ENCODE results near the gene AMPD3. TPM values are rescaled to one million over a fixed set of nuclear protein-coding genes. Genes with fewer than 3 reads are reported as not detected.

Gene AMPD3
- total and polyA plus RNA-seq, 2 donors (not counting 1 experiment from before 2014, with no cell fraction given) = 40.1 to 85.5 TPM

- Mint-ChIP-seq H3K27ac (peak overlapping the region; percentile 52), H3K27me3 (no peaks in the 10 kb centered on the region), H3K9me3 (ENCODE audit: insufficient read depth) (no peaks in the 10 kb centered on the region), H3K4me1 (peaks cover 43% of the 10 kb centered on the region), H3K4me3 (no peak overlapping the region)
- H3K4me1 ChIP-seq (ENCODE audit: control insufficient read depth in 2 of 2, insufficient read depth in 2 of 2, low read length in 2 of 2) = peaks cover 15 to 16% of the 10 kb centered on the region in 2 donors
- ChIA-PET CTCF (no interaction called here), POLR2A (no interaction called here)
- H3K27me3 ChIP-seq (replicated peaks in 1 of 4; ENCODE audit: control extremely low read depth in 1 of 4, control insufficient read depth in 3 of 4, insufficient read depth in 4 of 4, low read length in 3 of 4) = no peaks in the 10 kb centered on the region
- ATAC-seq (ENCODE audit: low read depth) = no peak
- no peak overlapping the region for H3K4me2 ChIP-seq (replicated peaks; ENCODE audit: low read depth, low read length, poor library complexity, severe bottlenecking)
- no peak overlapping the region for H3K4me3 ChIP-seq (ENCODE audit: control extremely low read depth in 1 of 5, extremely low read depth in 1 of 5, insufficient read depth in 1 of 5, low read depth in 2 of 5, low read length in 4 of 5)
- intact Hi-C loops (cut with micrococcal nuclease) = no loop called here
- TF ChIP-seq EZH2 (IDR thresholded peaks at IDR 0.05; ENCODE audit: borderline replicate concordance, insufficient read depth, low read depth, low read length, poor library complexity, severe bottlenecking) = no peak
- WGBS (ENCODE audit: insufficient coverage) = 92% methylated on average over 1 of the region's 3 CpGs
- no peak for DNase-seq
- no peak overlapping the region for H2AFZ ChIP-seq (ENCODE audit: insufficient read depth, low read depth, low read length, poor library complexity, severe bottlenecking)
- peaks cover 48% of the 10 kb centered on the region for H4K20me1 ChIP-seq (ENCODE audit: control insufficient read depth, insufficient read depth, low read length, poor library complexity, severe bottlenecking)
- H3K27ac ChIP-seq (ENCODE audit: low read length in 2 of 2) = peak overlapping the region in 1 of 2 donors; percentile 74
- H3K9me3 ChIP-seq (ENCODE audit: control extremely low read depth in 1 of 3, control insufficient read depth in 2 of 3, insufficient read depth in 1 of 3, low read length in 2 of 3) = no peaks in the 10 kb centered on the region
- peaks cover 56% of the 10 kb centered on the region for H3K79me2 ChIP-seq (ENCODE audit: control insufficient read depth, insufficient read depth, low read length)
- H3K36me3 ChIP-seq (replicated peaks in 1 of 2; ENCODE audit: control extremely low read depth in 1 of 2, control insufficient read depth in 1 of 2, extremely low read depth in 1 of 2, insufficient read depth in 2 of 2, low read length in 1 of 2) = peaks cover 0 to 78% of the 10 kb centered on the region in 2 experiments
- no peak overlapping the region for H3K9ac ChIP-seq (ENCODE audit: low read length)
These were observed 23.0 kb downstream of the AMPD3 start for GRCh38 chr11:10478066-10478465.

DNA sequence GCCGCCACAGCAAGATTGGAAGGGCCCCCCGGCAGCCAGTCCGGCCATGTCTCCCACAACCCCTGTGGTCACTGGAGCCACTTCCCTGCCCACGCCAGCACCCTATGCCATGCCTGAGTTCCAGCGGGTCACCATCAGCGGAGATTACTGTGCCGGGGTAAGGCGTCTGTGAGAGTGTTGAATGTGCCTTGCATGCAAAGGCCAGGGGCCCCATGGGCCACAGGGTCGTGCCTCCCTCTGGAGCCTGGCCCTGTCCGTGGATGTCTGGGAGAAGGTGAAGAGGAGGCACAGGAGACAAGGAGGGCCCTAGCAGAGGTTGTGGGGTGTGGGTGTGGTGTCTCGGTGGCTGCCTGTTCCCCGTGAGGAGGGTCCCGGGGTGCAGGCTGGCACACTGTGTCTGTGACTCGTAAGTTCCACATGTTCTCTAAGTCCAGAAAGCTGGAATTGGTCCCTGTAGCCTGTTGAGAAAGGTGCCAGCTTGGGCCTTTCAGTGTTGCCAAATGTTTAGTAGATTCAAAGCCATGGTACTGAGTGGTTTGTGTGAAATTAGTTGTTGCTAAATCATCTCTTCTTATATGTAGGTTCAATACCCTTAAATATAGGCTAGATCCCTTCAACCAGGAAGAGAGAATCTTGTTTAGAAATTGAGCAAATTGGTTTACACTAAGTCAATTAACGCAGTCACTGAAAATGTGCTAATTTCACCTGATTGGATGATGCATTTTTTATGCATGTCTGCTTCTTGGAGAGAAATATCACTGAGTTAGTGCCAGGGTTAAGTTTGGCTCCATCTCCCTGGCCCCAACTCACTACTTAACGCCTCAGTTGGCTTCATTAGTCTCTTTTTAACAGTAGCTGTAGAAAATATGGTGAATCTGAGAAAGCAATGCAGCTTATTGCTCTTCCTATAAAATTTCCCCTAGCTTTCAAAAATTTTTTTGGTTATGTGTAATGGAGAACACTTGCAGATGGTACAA lies 23.8 kb downstream of the AMPD3 start:
- ChIA-PET CTCF (interaction anchor here (1.5 kb wide), 1 partner anchor 64 kb away, joined by 6 read pairs; no protein-coding TSS in a partner anchor), POLR2A (no interaction called here)
- peak overlapping the region; percentile 52 for H3K27ac Mint-ChIP-seq
- Histone ChIP-seq H3K9me3 (ENCODE audit: control extremely low read depth in 1 of 3, control insufficient read depth in 2 of 3, insufficient read depth in 1 of 3, low read length in 2 of 3) (no peaks in the 10 kb centered on the region), H3K9ac (ENCODE audit: low read length) (no peak overlapping the region), H4K20me1 (ENCODE audit: control insufficient read depth, insufficient read depth, low read length, poor library complexity, severe bottlenecking) (peaks cover 41% of the 10 kb centered on the region), H3K79me2 (ENCODE audit: control insufficient read depth, insufficient read depth, low read length) (peaks cover 48% of the 10 kb centered on the region), H3K27me3 (replicated peaks in 1 of 4; ENCODE audit: control extremely low read depth in 1 of 4, control insufficient read depth in 3 of 4, insufficient read depth in 4 of 4, low read length in 3 of 4) (no peaks in the 10 kb centered on the region), H3K36me3 (replicated peaks in 1 of 2; ENCODE audit: control extremely low read depth in 1 of 2, control insufficient read depth in 1 of 2, extremely low read depth in 1 of 2, insufficient read depth in 2 of 2, low read length in 1 of 2) (peaks cover 0 to 78% of the 10 kb centered on the region in 2 experiments), H2AFZ (ENCODE audit: insufficient read depth, low read depth, low read length, poor library complexity, severe bottlenecking) (no peak overlapping the region), H3K27ac (ENCODE audit: low read length in 2 of 2) (peak overlapping the region in 1 of 2 donors; percentile 74), H3K4me1 (ENCODE audit: control insufficient read depth in 2 of 2, insufficient read depth in 2 of 2, low read length in 2 of 2) (peaks cover 15 to 16% of the 10 kb centered on the region in 2 donors), H3K4me3 (ENCODE audit: control extremely low read depth in 1 of 5, extremely low read depth in 1 of 5, insufficient read depth in 1 of 5, low read depth in 2 of 5, low read length in 4 of 5) (no peak overlapping the region), H3K4me2 (replicated peaks; ENCODE audit: low read depth, low read length, poor library complexity, severe bottlenecking) (no peak overlapping the region)
- 98% methylated on average over 14 of the region's 16 CpGs for WGBS (ENCODE audit: insufficient coverage)
- intact Hi-C loops (cut with micrococcal nuclease) = no loop called here
- TF ChIP-seq, protein P1, sequence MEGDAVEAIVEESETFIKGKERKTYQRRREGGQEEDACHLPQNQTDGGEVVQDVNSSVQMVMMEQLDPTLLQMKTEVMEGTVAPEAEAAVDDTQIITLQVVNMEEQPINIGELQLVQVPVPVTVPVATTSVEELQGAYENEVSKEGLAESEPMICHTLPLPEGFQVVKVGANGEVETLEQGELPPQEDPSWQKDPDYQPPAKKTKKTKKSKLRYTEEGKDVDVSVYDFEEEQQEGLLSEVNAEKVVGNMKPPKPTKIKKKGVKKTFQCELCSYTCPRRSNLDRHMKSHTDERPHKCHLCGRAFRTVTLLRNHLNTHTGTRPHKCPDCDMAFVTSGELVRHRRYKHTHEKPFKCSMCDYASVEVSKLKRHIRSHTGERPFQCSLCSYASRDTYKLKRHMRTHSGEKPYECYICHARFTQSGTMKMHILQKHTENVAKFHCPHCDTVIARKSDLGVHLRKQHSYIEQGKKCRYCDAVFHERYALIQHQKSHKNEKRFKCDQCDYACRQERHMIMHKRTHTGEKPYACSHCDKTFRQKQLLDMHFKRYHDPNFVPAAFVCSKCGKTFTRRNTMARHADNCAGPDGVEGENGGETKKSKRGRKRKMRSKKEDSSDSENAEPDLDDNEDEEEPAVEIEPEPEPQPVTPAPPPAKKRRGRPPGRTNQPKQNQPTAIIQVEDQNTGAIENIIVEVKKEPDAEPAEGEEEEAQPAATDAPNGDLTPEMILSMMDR (IDR thresholded peaks at IDR 0.05) = no peak
- no peak for TF ChIP-seq EZH2 (IDR thresholded peaks at IDR 0.05; ENCODE audit: borderline replicate concordance, insufficient read depth, low read depth, low read length, poor library complexity, severe bottlenecking)
- no peak for ATAC-seq (ENCODE audit: low read depth)
- H3K9me3 Mint-ChIP-seq (ENCODE audit: insufficient read depth) = no peaks in the 10 kb centered on the region
- no peaks in the 10 kb centered on the region for H3K27me3 Mint-ChIP-seq
- no peak for DNase-seq
- H3K4me3 Mint-ChIP-seq = no peak overlapping the region
- H3K4me1 Mint-ChIP-seq = peaks cover 41% of the 10 kb centered on the region
